Erythroblast (primary cell): Measurements from ENCODE around the gene SDF4.

Experiments used
- GATA1 ChIP-seq: IDR thresholded peaks from 2 replicates; pipeline ENCODE4 v1.6.1; 2011; ENCODE audit warnings: low read depth, mild to moderate bottlenecking, control low read depth, low read length, moderate library complexity
- POLR2A ChIP-seq: IDR thresholded peaks from 2 replicates; pipeline ENCODE4 v1.6.1; 2011; ENCODE audit warnings: mild to moderate bottlenecking, low read length

GRCh38 chr1:1246577-1247340 lies 15.0 kb upstream of the SDF4 start, which contains the start of gene C1QTNF12:
- TF ChIP-seq POLR2A (no peak), GATA1 (no peak)
